Neural progenitor cell (in vitro differentiated cells): Measurements from ENCODE around the gene KRT5.

Experiments used
- CTCF ChIP-seq: fragments of 200-600 bp; sonication (generic); IDR thresholded peaks from 2 replicates; pipeline ENCODE4 v1.5.1; 2017; ENCODE audit warnings: antibody characterized with exemption, mild to moderate bottlenecking
- EZH2 ChIP-seq: fragments of 200-600 bp; sonication (generic); IDR thresholded peaks from 2 replicates; pipeline ENCODE4 v1.6.1; 2017; ENCODE audit warnings: antibody characterized with exemption, mild to moderate bottlenecking, moderate library complexity
- EZH2phosphoT487 ChIP-seq: fragments of 200-600 bp; sonication (generic); IDR thresholded peaks from 2 replicates; pipeline ENCODE4 v1.6.1; 2017; ENCODE audit warnings: antibody characterized with exemption

GRCh38 chr12:52540531-52540930, 20.3 kb upstream of the KRT5 start:
- TF ChIP-seq CTCF (no peak), EZH2phosphoT487 (no peak), EZH2 (no peak)
